Osteoblast (primary cell): ENCODE measurements around the gene TBL2. TPM values are rescaled to one million over a fixed set of nuclear protein-coding genes. Genes with fewer than 3 reads are reported as not detected.
A peak's percentile ranks its signal among the peaks of the same experiment; 100 is the strongest.

Experiments
- DNase-seq: peaks from one replicate; pipeline ENCODE4 v3.0.0; 2011; ENCODE audit warnings: low spot score, mixed read lengths; ENCODE audit not compliant: insufficient read length; ENCODE audit errors: missing footprints
- H2AFZ ChIP-seq: 2 replicates; pipeline ENCODE4 v1.6.0; 2011; ENCODE audit warnings: mild to moderate bottlenecking, low read length
- H3K27ac ChIP-seq: 2 replicates; pipeline ENCODE4 v1.5.1; 2011; ENCODE audit warnings: mild to moderate bottlenecking, low read depth, low read length, moderate library complexity
- H3K27me3 ChIP-seq: 2 replicates; pipeline ENCODE4 v1.6.0; 2012; ENCODE audit warnings: mild to moderate bottlenecking, control low read depth, inconsistent platforms, low read length, moderate library complexity; ENCODE audit not compliant: insufficient read depth
- H3K36me3 ChIP-seq: 2 replicates; pipeline ENCODE4 v1.5.1; 2011; ENCODE audit warnings: mild to moderate bottlenecking, low read length, control low read depth, moderate library complexity; ENCODE audit not compliant: insufficient read depth
- H3K4me1 ChIP-seq: 2 replicates; pipeline ENCODE4 v1.5.1; 2011; ENCODE audit warnings: mild to moderate bottlenecking, low read length, control low read depth, moderate library complexity; ENCODE audit not compliant: insufficient read depth
- H3K4me2 ChIP-seq: 2 replicates; pipeline ENCODE4 v1.6.0; 2011; ENCODE audit warnings: mild to moderate bottlenecking, low read length; ENCODE audit not compliant: insufficient read depth
- H3K4me3 ChIP-seq: fragments of 200-600 bp; sonication (generic); 3 replicates; pipeline ENCODE4 v1.5.1; 2012; ENCODE audit warnings: mild to moderate bottlenecking, low read length, inconsistent platforms; ENCODE audit not compliant: insufficient read depth
- H3K79me2 ChIP-seq: 2 replicates; pipeline ENCODE4 v1.6.0; 2012; ENCODE audit warnings: mild to moderate bottlenecking, low read length, control low read depth, inconsistent platforms; ENCODE audit not compliant: insufficient read depth
- H3K9me3 ChIP-seq: 2 replicates; pipeline ENCODE4 v1.5.1; 2011; ENCODE audit warnings: low read depth, low read length, control low read depth
- H4K20me1 ChIP-seq: 2 replicates; pipeline ENCODE4 v1.6.0; 2012; ENCODE audit warnings: mild to moderate bottlenecking, low read length, control low read depth; ENCODE audit not compliant: insufficient read depth
- CTCF ChIP-seq: IDR thresholded peaks from 2 replicates; pipeline ENCODE4 v1.5.1; 2011; ENCODE audit warnings: mild to moderate bottlenecking, low read depth, low read length, moderate library complexity; ENCODE audit errors: extremely low read depth
- total RNA-seq: library from RNA; depleted of rRNA; stranded (reverse); fragments of >200 nt; gene quantifications from 2 replicates; pipeline ENCODE4 v1.2.3, GENCODE V29; 2012

The TBL2 gene
- total RNA-seq, 1 donor: 56.1 TPM

DNA sequence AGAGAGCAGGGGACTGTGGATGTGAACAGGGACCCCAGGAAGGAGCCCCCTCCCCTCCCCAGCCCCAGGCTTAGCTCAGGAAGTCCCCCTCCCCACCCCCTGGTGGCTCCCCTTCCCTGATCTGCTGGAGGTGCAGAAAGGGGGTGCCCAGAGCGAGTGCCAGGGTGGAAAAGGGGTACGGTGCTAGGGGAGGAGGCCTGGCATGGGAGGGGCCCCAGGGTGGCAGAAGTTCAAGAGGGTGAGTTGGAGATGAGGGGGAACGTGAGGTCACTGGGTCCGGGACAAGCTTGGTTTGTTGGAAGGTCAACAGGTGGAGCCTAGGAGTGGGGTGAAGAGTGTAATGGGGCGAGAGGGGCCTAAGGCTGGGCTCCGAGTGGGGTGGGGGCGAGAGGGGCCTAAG, 21.5 kb upstream of the TBL2 start:
- DNase-seq: peak; percentile 48
- Histone ChIP-seq H3K4me3 (no peak overlapping the region), H3K4me1 (no peaks in the 10 kb centered on the region), H3K4me2 (no peak overlapping the region), H4K20me1 (no peaks in the 10 kb centered on the region), H3K9me3 (no peaks in the 10 kb centered on the region), H3K79me2 (no peaks in the 10 kb centered on the region), H3K27ac (no peak overlapping the region), H3K36me3 (no peaks in the 10 kb centered on the region), H2AFZ (no peak overlapping the region), H3K27me3 (no peaks in the 10 kb centered on the region)
- no peak for TF ChIP-seq CTCF

DNA sequence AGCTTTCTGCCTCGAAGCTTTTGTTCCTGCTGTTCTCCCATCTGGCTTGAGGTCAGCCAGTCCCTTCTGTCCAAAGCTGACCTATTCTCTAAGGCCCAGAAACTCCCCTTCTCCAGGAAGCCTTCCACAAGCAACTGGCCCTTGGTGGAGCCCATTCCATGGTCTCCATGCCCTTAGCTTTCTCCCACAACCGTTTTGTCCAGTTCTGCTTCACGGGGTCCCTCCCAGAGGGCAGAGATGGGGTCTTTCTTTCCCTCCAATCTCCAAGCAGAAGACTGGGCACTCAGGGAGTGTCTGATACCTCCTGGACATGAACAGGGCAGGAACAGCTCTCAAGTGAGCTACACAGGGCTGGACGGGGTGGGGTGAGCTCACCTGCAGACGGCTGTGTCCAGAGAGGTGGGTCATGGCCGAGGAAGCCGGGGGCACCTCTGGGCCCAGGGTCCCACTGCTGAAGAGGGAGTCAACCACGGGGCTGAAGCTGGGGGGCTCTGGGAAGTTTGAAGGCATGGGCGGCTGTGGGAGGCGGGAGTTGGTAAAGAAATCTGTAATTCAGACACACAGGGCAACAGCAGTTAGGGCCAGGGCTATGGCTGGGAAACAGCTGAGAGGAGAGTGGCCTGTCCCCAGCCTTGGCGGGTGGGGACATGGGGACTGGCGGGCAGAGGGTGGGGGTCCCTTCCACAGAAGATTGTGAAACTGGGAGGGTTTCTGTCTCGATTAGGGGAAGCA, 20.9 kb upstream of the TBL2 start:
- Histone ChIP-seq H3K27ac (no peak overlapping the region), H3K4me2 (no peak overlapping the region), H2AFZ (no peak overlapping the region), H3K79me2 (no peaks in the 10 kb centered on the region), H3K36me3 (no peaks in the 10 kb centered on the region), H3K9me3 (no peaks in the 10 kb centered on the region), H3K27me3 (no peaks in the 10 kb centered on the region), H3K4me1 (no peaks in the 10 kb centered on the region), H3K4me3 (no peak overlapping the region), H4K20me1 (no peaks in the 10 kb centered on the region)
- TF ChIP-seq CTCF: no peak
- peak; percentile 70 for DNase-seq

GRCh38 chr7:73597978-73598782, 19.8 kb upstream of the TBL2 start:
- TF ChIP-seq CTCF: no peak
- no peaks in the 10 kb centered on the region for H3K4me1 ChIP-seq

More at GRCh38 chr7:73597978-73598782, 19.8 kb upstream of the TBL2 start:
- H3K27me3 ChIP-seq: no peaks in the 10 kb centered on the region
- DNase-seq: peak; percentile 83
- H3K36me3 ChIP-seq: no peaks in the 10 kb centered on the region
- H3K4me2 ChIP-seq: no peak overlapping the region
- H3K79me2 ChIP-seq: no peaks in the 10 kb centered on the region
- no peak overlapping the region for H2AFZ ChIP-seq
- no peak overlapping the region for H3K4me3 ChIP-seq
- H4K20me1 ChIP-seq: no peaks in the 10 kb centered on the region
- no peaks in the 10 kb centered on the region for H3K9me3 ChIP-seq
- no peak overlapping the region for H3K27ac ChIP-seq
